Astrocyte of the cerebellum (primary cell): ENCODE results near the gene PEX7.

Experiments
- DNase-seq: peaks from one replicate; pipeline ENCODE4 v3.0.0-alpha.2; 2011; ENCODE audit warnings: low read depth
- H3K4me3 ChIP-seq: 2 replicates; pipeline ENCODE4 v1.5.1; 2011; ENCODE audit warnings: mild to moderate bottlenecking, low read depth, low read length, moderate library complexity
- in situ Hi-C: cut with HindIII; loops from 2 replicates; pipeline ENCODE4 v1.10.0; 2017; ENCODE audit warnings: low sequenced_read_pairs
- TF ChIP-seq, protein P1 (sequence below): IDR thresholded peaks from 2 replicates; pipeline ENCODE4 v1.5.1; 2012; ENCODE audit warnings: low read length, low read depth, moderate library complexity, mild to moderate bottlenecking; ENCODE audit errors: missing control alignments

The PEX7 gene

DNA sequence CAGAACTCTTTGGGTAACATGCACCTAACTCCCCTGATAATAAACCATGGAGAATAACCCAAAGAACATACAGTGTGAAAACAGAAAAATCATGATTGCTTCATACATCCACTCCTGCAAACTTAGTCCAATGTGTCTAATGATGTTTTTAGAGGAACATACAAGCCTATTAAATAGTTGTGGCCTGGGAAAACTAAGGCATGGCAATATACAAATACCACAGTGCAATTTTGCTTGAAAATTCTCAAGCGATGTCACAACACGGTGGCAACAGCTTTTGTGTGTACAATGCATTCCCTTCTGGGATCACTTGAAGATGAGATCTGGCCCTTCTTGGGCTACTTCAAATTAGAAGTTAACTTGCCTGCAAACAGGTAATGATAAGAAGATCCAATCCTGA, 46.8 kb upstream of the PEX7 start:
- in situ Hi-C loops, result loop anchor here (5.0 kb wide), 1 partner anchor 78 kb away; no protein-coding TSS in a partner anchor
- H3K4me3 ChIP-seq, result no peak overlapping the region
- TF ChIP-seq, protein P1, sequence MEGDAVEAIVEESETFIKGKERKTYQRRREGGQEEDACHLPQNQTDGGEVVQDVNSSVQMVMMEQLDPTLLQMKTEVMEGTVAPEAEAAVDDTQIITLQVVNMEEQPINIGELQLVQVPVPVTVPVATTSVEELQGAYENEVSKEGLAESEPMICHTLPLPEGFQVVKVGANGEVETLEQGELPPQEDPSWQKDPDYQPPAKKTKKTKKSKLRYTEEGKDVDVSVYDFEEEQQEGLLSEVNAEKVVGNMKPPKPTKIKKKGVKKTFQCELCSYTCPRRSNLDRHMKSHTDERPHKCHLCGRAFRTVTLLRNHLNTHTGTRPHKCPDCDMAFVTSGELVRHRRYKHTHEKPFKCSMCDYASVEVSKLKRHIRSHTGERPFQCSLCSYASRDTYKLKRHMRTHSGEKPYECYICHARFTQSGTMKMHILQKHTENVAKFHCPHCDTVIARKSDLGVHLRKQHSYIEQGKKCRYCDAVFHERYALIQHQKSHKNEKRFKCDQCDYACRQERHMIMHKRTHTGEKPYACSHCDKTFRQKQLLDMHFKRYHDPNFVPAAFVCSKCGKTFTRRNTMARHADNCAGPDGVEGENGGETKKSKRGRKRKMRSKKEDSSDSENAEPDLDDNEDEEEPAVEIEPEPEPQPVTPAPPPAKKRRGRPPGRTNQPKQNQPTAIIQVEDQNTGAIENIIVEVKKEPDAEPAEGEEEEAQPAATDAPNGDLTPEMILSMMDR, result no peak
- DNase-seq, result no peak

DNA sequence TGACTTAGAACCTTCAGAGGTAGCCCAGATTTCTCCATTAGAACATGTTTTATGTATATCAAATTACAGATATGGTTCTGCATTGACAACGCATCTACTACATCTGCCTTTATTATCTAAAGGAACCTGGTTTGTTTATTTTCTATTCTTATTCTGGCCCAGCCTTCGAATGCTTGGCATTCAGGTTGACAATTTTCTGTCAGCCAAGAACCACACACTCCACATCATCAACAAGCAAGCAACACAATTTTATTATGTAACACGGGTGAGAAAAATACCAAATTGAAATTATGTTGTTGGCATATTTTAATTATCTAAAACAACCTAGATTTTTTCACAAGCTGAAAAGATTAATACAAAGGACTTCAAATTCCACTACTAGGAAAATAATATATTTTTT, 44.7 kb upstream of the PEX7 start:
- H3K4me3 ChIP-seq, result no peak overlapping the region
- in situ Hi-C loops, result loop anchor here (5.0 kb wide), 1 partner anchor 80 kb away; no protein-coding TSS in a partner anchor
- TF ChIP-seq, protein P1, result no peak
- no peak for DNase-seq

DNA sequence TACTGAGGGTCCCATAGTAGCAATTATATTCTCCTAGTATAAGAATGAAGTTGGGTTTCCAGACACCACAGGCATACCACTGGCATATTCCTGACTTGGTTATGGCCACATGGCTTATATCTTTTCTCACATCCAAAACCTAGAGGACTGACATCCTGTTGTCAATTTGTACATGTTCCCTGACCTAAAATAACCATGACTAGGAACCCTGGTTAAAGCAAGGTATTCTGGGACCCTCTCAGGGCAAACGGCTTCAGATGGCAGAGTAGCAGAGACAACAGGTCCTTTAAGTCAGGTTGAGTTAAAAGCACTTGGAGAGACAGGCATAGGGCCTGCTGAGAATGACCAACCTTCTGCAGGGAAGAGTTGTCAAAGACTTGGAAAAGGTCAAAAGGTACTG, 42.7 kb upstream of the PEX7 start:
- DNase-seq, result no peak
- no peak overlapping the region for H3K4me3 ChIP-seq
- TF ChIP-seq, protein P1, result no peak
- in situ Hi-C loops, result loop anchor here (5.0 kb wide), 1 partner anchor 82 kb away; no protein-coding TSS in a partner anchor

DNA sequence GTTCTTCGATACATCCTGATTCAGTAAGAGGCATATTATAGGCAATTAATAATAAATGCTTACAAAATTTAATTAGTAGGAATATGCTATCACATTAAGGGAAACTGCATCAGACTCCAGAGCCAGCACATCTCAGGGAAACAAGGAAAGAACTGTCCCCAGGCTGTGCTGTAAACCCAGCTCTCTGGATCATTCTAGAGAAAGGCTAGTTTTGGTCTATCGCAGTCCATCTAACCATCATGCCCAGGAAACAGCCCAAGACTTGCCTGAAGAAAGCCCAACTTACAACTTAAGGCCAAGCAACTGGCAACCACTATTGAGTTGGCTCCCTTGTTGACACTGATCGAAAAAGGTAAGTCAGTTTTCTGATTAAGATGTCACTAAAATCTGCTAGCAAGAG, 41.4 kb upstream of the PEX7 start:
- no peak overlapping the region for H3K4me3 ChIP-seq
- TF ChIP-seq, protein P1, result no peak
- no peak for DNase-seq
- in situ Hi-C loops, result no loop called here

DNA sequence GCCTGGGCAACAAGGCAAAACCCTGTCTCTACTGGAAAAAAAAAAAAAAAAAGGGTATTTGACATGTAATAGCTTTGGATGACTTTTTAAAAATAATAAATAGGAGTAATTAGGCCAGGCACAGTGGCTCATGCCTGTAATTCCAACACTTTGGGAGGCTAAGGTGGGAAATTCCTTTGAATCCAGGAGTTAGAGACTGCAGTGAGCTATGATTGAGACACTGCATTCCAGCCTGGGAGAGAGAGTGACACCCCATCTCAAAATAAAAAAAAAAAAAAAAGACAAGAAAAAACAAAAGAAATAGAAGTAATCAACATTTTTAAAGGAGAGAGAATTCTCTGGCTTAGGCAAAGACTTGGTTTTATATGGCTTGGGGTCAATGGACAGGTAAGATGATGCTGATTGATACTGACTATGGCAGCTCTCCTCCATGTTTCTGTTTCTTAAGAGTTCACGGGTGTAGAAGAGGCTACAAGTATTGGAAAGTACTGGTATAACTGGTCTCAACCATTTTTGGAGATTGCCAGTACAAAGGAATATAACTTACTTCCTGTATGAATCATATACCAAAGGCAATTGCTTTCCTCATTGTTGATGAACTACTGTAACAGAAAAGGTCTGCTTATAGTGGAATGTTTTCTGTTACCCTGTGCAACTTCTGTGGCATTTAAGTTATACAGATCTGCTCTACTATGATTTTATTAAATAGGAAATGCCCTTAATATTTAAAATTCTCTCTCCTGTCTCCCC, 40.2 kb upstream of the PEX7 start:
- in situ Hi-C loops, result no loop called here
- H3K4me3 ChIP-seq, result no peak overlapping the region
- DNase-seq, result peak; percentile 12
- TF ChIP-seq, protein P1, result no peak

DNA sequence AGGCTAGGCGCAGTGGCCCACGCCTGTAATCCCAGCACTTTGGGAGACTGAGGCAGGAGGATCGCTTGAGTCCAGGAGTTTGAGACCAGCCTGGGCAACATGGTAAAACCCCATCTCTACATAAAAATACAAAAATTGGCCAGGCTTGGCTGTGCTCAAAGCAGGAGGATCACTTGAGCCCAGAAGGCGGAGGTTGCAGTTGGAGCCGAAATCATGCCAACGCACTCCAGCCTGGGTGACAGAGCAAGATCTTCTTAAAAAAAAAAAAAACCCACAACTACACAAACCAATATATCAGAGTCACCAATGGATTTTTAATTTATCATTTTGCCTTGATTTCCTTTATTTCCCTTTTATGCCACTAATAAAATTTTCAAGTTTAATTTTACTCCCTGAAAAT, 39.4 kb upstream of the PEX7 start:
- in situ Hi-C loops, result no loop called here
- H3K4me3 ChIP-seq, result no peak overlapping the region
- TF ChIP-seq, protein P1, result no peak
- DNase-seq, result no peak
